ENCODE results near the gene KIAA1217. TPM values are rescaled to one million over a fixed set of nuclear protein-coding genes. Genes with fewer than 3 reads are reported as not detected.

KIAA1217 gene
- polyA plus RNA-seq, 1 of the 3 experiments (the other 2 are of a cell fraction) = 7.2 TPM

GRCh38 chr10:24180891-24181290 is 28.0 kb upstream of the KIAA1217 start:
- Histone ChIP-seq H3K9me3 (no peaks in the 10 kb centered on the region), H3K27ac (ENCODE audit: low read depth in 2 of 2, low read length in 1 of 2) (no peak overlapping the region), H2AFZ (ENCODE audit: low read depth) (no peak overlapping the region), H3K36me3 (replicated peaks in 1 of 2; ENCODE audit: control insufficient read depth in 1 of 2, insufficient read depth in 2 of 2, low read length in 1 of 2) (no peaks in the 10 kb centered on the region), H3K4me3 (ENCODE audit: low read depth in 2 of 2, low read length in 1 of 2) (no peak overlapping the region), H3K27me3 (ENCODE audit: insufficient read depth) (no peaks in the 10 kb centered on the region), H3K9ac (no peak overlapping the region), H3K4me2 (no peak overlapping the region), H4K20me1 (ENCODE audit: insufficient read depth) (no peaks in the 10 kb centered on the region), H3K4me1 (ENCODE audit: control insufficient read depth in 1 of 2, insufficient read depth in 2 of 2, low read depth in 1 of 2, low read length in 1 of 2) (peaks cover 0 to 3% of the 10 kb centered on the region in 2 experiments; a peak in 1 of 4 replicates), H3F3A (replicated peaks; ENCODE audit: insufficient read depth) (no peaks in the 10 kb centered on the region), H3K79me2 (ENCODE audit: insufficient read depth) (no peaks in the 10 kb centered on the region), H3K9me2 (no peaks in the 10 kb centered on the region)
- POLR2A ChIA-PET = no interaction called here
- 20% methylated on average over 2 of the region's 2 CpGs for WGBS (ENCODE audit: low lambda C conversion rate)
- no peak for DNase-seq
- CTCF ChIA-PET = no interaction called here
- TF ChIP-seq, protein P1, sequence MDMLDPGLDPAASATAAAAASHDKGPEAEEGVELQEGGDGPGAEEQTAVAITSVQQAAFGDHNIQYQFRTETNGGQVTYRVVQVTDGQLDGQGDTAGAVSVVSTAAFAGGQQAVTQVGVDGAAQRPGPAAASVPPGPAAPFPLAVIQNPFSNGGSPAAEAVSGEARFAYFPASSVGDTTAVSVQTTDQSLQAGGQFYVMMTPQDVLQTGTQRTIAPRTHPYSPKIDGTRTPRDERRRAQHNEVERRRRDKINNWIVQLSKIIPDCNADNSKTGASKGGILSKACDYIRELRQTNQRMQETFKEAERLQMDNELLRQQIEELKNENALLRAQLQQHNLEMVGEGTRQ (IDR thresholded peaks at IDR 0.05; ENCODE audit: borderline replicate concordance, low read depth, low read length) = no peak

- 82% methylated on average over 1 of the region's 1 CpG for WGBS (ENCODE audit: low lambda C conversion rate)
- Histone ChIP-seq H3K4me3 (ENCODE audit: low read depth in 2 of 2, low read length in 1 of 2) (no peak overlapping the region), H3K4me1 (ENCODE audit: control insufficient read depth in 1 of 2, insufficient read depth in 2 of 2, low read depth in 1 of 2, low read length in 1 of 2) (peaks cover 0 to 3% of the 10 kb centered on the region in 2 experiments; a peak in 1 of 4 replicates), H3K36me3 (replicated peaks in 1 of 2; ENCODE audit: control insufficient read depth in 1 of 2, insufficient read depth in 2 of 2, low read length in 1 of 2) (no peaks in the 10 kb centered on the region), H3K9me2 (no peaks in the 10 kb centered on the region), H3K27me3 (ENCODE audit: insufficient read depth) (no peaks in the 10 kb centered on the region), H2AFZ (ENCODE audit: low read depth) (no peak overlapping the region), H3K9ac (no peak overlapping the region), H3K4me2 (no peak overlapping the region), H4K20me1 (ENCODE audit: insufficient read depth) (no peaks in the 10 kb centered on the region), H3K9me3 (no peaks in the 10 kb centered on the region), H3K79me2 (ENCODE audit: insufficient read depth) (no peaks in the 10 kb centered on the region), H3F3A (replicated peaks; ENCODE audit: insufficient read depth) (no peaks in the 10 kb centered on the region), H3K27ac (ENCODE audit: low read depth in 2 of 2, low read length in 1 of 2) (no peak overlapping the region)
- POLR2A ChIA-PET = no interaction called here
- no peak for DNase-seq
- TF ChIP-seq, protein P2, sequence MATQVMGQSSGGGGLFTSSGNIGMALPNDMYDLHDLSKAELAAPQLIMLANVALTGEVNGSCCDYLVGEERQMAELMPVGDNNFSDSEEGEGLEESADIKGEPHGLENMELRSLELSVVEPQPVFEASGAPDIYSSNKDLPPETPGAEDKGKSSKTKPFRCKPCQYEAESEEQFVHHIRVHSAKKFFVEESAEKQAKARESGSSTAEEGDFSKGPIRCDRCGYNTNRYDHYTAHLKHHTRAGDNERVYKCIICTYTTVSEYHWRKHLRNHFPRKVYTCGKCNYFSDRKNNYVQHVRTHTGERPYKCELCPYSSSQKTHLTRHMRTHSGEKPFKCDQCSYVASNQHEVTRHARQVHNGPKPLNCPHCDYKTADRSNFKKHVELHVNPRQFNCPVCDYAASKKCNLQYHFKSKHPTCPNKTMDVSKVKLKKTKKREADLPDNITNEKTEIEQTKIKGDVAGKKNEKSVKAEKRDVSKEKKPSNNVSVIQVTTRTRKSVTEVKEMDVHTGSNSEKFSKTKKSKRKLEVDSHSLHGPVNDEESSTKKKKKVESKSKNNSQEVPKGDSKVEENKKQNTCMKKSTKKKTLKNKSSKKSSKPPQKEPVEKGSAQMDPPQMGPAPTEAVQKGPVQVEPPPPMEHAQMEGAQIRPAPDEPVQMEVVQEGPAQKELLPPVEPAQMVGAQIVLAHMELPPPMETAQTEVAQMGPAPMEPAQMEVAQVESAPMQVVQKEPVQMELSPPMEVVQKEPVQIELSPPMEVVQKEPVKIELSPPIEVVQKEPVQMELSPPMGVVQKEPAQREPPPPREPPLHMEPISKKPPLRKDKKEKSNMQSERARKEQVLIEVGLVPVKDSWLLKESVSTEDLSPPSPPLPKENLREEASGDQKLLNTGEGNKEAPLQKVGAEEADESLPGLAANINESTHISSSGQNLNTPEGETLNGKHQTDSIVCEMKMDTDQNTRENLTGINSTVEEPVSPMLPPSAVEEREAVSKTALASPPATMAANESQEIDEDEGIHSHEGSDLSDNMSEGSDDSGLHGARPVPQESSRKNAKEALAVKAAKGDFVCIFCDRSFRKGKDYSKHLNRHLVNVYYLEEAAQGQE (IDR thresholded peaks at IDR 0.05; ENCODE audit: low read depth, low read length) = peak; percentile 63; the same call in 1 of the 2 replicates
- no peak for TF ChIP-seq ELF1 (IDR thresholded peaks at IDR 0.05)
- CTCF ChIA-PET = interaction anchor here (0.9 to 1.2 kb wide), 2 partner anchors 12 to 13 kb away, joined by 3 to 6 read pairs; no protein-coding TSS in a partner anchor
Measured at GRCh38 chr10:24184455-24184854, 24.5 kb upstream of the KIAA1217 start.

- H3F3A ChIP-seq (replicated peaks; ENCODE audit: insufficient read depth) = no peaks in the 10 kb centered on the region
- H3K4me1 ChIP-seq (ENCODE audit: control insufficient read depth in 1 of 2, insufficient read depth in 2 of 2, low read depth in 1 of 2, low read length in 1 of 2) = peaks cover 0 to 2% of the 10 kb centered on the region in 2 experiments; a peak in 1 of 4 replicates
- H3K27me3 ChIP-seq (ENCODE audit: insufficient read depth) = no peaks in the 10 kb centered on the region
- H3K4me2 ChIP-seq = no peak overlapping the region
- WGBS (ENCODE audit: low lambda C conversion rate) = 89% methylated on average over 5 of the region's 5 CpGs
- H3K79me2 ChIP-seq (ENCODE audit: insufficient read depth) = no peaks in the 10 kb centered on the region
- no peaks in the 10 kb centered on the region for H3K9me3 ChIP-seq
- no peak overlapping the region for H3K4me3 ChIP-seq (ENCODE audit: low read depth in 2 of 2, low read length in 1 of 2)
- H3K9me2 ChIP-seq = no peaks in the 10 kb centered on the region
- no peak overlapping the region for H2AFZ ChIP-seq (ENCODE audit: low read depth)
- H3K36me3 ChIP-seq (replicated peaks in 1 of 2; ENCODE audit: control insufficient read depth in 1 of 2, insufficient read depth in 2 of 2, low read length in 1 of 2) = no peaks in the 10 kb centered on the region
- no peaks in the 10 kb centered on the region for H4K20me1 ChIP-seq (ENCODE audit: insufficient read depth)
- no peak for DNase-seq
- ChIA-PET CTCF (interaction anchor here (1.3 kb wide), 1 partner anchor 20 kb away, joined by 3 read pairs; no protein-coding TSS in a partner anchor), POLR2A (no interaction called here)
- H3K9ac ChIP-seq = no peak overlapping the region
- no peak overlapping the region for H3K27ac ChIP-seq (ENCODE audit: low read depth in 2 of 2, low read length in 1 of 2)
- no peak for TF ChIP-seq EP300 (IDR thresholded peaks at IDR 0.05; ENCODE audit: borderline replicate concordance in 1 of 2, low read depth in 1 of 2, low read length in 1 of 2)
- TF ChIP-seq SMC3 (IDR thresholded peaks at IDR 0.05; ENCODE audit: low read depth, low read length) = no peak
- TF ChIP-seq, protein P2 (IDR thresholded peaks at IDR 0.05; ENCODE audit: low read depth, low read length) = no peak
- TF ChIP-seq RFX5 (IDR thresholded peaks at IDR 0.05; ENCODE audit: low read length) = no peak
Measured at GRCh38 chr10:24193330-24193729, 15.6 kb upstream of the KIAA1217 start.
